Choroid plexus epithelial cell (primary cell): ENCODE results near the gene ITCH.

ENCODE experiments used
- DNase-seq: peaks from one replicate; pipeline ENCODE4 v3.0.0-alpha.2; 2010; ENCODE audit warnings: low read depth
- H3K4me3 ChIP-seq: 2 replicates; pipeline ENCODE4 v1.5.1; 2011; ENCODE audit warnings: low read depth, mild to moderate bottlenecking, control low read depth, low read length, moderate library complexity
- TF ChIP-seq, protein P1 (sequence below): conservative IDR thresholded peaks from 2 replicates; pipeline ENCODE4 v1.5.1; 2011; ENCODE audit warnings: low read depth, mild to moderate bottlenecking, control low read depth, inconsistent platforms, low read length, moderate library complexity

Gene ITCH

GRCh38 chr20:34363062-34363464 is at the start of gene ITCH:
TSS of gene ITCH (plus strand) at chr20:34363273. CDS start at chr20:34393812, 30,539 bp downstream.
- peak within 1 kb of the TSS; percentile 92 for H3K4me3 ChIP-seq
- DNase-seq, result peak; percentile 97
- TF ChIP-seq, protein P1, sequence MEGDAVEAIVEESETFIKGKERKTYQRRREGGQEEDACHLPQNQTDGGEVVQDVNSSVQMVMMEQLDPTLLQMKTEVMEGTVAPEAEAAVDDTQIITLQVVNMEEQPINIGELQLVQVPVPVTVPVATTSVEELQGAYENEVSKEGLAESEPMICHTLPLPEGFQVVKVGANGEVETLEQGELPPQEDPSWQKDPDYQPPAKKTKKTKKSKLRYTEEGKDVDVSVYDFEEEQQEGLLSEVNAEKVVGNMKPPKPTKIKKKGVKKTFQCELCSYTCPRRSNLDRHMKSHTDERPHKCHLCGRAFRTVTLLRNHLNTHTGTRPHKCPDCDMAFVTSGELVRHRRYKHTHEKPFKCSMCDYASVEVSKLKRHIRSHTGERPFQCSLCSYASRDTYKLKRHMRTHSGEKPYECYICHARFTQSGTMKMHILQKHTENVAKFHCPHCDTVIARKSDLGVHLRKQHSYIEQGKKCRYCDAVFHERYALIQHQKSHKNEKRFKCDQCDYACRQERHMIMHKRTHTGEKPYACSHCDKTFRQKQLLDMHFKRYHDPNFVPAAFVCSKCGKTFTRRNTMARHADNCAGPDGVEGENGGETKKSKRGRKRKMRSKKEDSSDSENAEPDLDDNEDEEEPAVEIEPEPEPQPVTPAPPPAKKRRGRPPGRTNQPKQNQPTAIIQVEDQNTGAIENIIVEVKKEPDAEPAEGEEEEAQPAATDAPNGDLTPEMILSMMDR, result no peak

GRCh38 chr20:34315236-34315635 is 47.8 kb upstream of the ITCH start:
- H3K4me3 ChIP-seq, result no peak overlapping the region
- TF ChIP-seq, protein P1, result no peak
- no peak for DNase-seq

DNA sequence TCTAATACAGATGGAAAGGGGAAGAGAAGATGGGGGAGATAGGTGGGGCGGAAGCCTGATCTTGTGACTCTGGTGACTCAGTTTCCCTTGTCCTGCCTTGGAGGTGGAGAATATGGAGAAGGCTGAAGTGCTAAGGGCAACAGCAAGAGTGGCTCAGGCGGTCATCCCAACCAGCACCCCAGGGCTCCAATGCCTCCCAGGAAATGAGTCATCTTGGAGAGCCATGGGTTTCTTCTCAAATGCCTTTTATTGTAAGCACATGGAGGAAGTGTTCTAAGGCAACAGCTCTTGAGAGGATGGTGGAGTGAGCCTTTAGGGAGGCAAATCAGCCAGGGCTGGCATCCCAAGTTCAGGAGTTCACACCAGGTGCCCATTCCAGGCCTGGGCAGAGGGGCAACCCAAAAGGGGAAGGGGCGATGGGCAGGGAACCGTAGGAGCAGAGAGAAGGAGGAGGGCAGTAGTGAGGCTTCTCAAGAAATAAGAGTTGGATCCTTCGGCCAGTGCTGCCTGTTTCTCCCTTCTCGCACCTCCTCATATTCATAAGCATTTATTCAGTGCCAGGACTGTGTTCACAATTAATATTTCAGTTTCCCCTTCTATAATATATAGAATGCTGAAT is 46.8 kb upstream of the ITCH start:
- H3K4me3 ChIP-seq, result no peak overlapping the region
- TF ChIP-seq, protein P1, result no peak
- peak; percentile 71 for DNase-seq

- H3K4me3 ChIP-seq, result no peak overlapping the region
- DNase-seq, result no peak
- TF ChIP-seq, protein P1, result no peak
Measured at GRCh38 chr20:34318609-34319443, 44.2 kb upstream of the ITCH start.

DNA sequence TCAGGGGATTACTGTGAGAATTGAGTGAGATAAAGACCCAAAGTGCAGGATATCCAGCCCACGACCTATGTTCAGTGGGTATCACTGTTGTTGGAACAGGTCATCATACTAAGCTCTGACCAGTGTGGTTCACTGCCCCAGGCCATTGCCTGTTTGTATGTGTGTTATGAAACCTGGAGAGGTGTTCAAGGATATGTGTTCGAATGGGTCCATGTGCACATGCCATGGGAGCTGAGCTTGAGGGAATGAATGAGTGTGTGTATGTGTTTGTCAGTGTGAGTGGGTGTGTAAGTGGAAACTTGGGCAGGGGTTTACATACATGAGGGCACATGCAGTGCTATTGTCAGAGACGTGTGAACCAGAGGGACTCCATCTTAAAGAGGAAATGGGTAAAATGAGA is 42.2 kb upstream of the ITCH start:
- DNase-seq, result no peak
- TF ChIP-seq, protein P1, result no peak
- H3K4me3 ChIP-seq, result no peak overlapping the region

- DNase-seq, result no peak
- TF ChIP-seq, protein P1, result no peak
- no peak overlapping the region for H3K4me3 ChIP-seq
Measured at GRCh38 chr20:34322267-34323105, 40.6 kb upstream of the ITCH start.
